Smooth muscle cell of the brain vasculature (primary cell): Measurements from ENCODE around the gene ARHGEF1.
"Not testable (repeated sequence)": the region's sequence is repeated elsewhere in the genome, so short reads cannot be mapped to it uniquely, and the experiment has no call there.

Source experiments
- DNase-seq: peaks from one replicate; pipeline ENCODE4 v3.0.0-alpha.2; 2012; ENCODE audit warnings: low read depth, low spot score

Gene ARHGEF1

DNA sequence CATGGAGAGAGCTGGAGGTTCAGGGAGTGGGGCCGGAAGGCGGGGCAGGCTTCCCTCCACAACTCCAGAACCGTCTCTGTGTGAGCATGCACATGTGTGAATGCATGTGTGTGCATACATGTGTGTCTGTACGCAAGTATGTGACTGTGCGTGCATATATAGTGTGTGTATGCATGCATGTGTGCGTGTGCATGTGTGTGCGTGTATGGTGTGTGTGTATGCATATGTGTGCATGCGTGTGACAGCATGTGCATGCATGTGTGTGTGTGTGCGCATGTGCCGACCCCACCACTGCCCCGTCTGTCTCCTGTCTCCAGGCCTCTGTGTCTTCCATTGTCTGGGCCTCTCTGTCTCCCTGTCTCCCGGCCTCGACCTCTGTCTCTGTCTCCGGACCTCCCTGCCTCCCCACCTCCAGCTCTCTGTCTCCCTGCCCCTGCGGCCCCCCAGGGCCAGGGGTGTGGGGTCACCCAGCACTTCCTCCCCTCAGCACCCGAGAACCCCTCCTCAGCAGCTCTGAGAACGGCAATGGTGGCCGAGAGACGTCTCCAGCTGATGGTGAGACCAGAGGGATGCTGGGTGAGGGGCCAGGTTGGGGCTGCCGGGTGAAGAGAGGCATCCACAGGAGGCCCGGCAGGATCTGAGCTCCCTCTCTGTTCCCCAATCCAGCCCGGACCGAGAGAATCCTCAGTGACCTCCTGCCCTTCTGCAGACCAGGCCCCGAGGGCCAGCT is 22.5 kb downstream of the ARHGEF1 start:
- DNase-seq = no peak

DNA sequence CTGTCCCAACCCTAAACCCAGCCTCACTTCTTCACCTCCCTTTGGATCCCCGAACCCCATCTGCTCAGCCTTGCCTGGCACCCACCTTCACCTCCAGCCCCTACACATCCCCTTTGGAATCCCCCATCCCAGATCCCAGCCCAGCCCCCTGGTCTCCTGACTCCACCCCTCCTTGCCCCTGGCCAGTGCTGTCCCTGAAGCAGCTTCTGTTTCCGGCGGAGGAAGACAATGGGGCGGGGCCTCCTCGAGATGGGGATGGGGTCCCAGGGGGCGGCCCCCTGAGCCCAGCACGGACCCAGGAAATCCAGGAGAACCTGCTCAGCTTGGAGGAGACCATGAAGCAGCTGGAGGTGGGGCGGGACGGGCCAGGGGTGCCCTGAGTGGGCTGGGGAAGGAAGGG is 23.3 kb downstream of the ARHGEF1 start:
- DNase-seq = no peak

DNA sequence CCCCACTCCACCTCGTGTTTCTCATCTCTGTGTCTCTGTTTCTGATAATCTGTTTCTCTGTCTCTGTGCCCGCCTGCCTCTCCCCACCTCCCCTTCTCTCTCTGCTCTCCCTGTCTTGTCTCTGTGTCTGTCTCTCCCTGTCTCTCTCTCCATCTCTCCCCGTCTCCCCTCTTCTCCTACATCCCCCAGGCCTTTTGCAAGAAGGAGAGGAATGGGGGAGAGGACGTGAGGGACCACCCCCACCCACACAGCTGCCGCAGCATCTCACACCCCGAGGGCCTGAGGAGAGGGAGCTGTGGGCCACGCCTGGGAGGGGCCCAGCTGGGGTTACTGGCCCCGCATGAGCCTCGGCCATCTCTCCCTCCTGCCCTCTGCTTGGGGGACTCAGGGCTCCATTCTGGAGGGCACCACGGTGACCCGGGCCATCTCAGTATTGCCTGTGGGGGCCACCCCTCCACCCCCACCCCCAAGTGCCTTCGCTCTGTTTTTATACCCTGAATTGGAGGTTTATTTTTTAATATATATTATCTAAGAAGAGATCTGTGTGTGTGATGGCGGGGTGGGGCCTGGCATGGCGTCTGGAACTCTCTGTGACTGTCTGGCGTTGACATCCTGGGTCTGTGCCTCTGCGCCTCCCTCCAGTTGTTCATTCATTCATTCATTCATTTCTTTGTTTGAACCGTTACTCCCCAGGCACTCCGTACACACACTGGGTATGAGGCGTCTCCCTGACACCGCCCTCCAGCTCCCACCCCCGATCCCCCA is 24.1 kb downstream of the ARHGEF1 start:
- DNase-seq = no peak

DNA sequence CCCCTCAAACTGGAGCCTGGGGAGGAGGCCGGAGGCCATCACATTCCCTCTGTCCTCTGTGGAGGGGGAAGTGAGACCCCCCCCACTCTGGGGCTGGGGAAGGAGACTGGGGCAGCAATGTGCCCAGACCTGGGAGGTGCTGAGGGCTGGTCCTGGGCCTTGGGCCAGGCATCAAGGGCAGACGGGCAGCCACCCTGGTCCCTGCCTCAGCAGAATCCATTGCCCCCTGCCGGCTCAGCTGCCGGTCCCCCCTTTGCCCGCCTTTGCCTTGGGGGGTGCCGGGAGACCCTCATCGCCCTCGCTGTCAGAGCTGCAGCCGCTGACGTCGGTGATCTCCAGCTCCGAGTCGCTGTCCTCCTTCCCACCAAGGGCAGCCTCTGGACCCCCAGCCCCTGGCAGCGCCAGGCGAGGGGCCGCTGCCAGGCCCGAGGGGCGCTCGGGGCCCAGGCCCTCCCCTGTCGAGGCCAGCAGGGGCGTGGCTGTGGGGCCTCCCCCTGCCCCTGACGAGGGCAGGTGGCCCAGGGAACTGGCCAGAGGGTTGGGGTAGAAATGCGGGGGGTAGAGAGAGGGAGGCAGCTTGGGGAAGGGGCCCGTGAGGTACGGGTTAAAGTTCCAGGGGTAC is 25.1 kb downstream of the ARHGEF1 start:
- no peak for DNase-seq

DNA sequence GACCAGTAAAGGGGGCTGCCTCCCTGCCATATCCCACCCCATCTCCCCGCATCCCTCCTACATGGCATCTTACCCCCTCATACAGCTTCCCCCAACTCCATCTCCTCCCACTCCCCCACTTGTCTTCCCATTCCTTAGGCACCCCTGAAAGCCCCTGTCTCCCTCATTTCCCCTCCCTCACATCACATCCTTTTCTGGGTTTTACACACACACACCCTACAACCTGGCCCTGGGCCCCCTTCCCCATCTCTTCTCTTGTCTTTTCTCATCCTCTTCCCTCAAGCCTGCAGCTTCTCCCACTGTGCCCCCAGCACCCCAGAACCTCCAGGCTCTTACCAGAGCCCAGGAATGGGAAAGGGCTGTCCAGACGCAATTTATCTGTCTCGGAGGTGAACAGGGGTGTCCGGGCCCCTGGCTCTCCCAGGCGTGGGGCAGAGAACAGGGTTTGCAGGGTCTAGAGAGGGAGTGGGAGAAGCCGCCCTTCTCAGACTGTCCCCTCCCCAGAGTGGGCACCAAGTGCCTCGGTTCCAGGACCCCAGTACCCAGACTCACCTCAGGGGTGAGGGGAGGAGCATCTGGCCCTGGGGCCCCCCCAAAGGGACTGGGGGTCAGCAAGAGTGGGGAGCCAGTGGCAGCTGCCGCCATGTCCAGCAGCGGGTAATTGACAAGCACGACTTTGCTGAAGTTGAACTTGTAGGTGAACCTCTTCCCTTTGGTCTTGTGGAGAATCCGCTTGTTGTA is 25.9 kb downstream of the ARHGEF1 start:
- DNase-seq = no peak

DNA sequence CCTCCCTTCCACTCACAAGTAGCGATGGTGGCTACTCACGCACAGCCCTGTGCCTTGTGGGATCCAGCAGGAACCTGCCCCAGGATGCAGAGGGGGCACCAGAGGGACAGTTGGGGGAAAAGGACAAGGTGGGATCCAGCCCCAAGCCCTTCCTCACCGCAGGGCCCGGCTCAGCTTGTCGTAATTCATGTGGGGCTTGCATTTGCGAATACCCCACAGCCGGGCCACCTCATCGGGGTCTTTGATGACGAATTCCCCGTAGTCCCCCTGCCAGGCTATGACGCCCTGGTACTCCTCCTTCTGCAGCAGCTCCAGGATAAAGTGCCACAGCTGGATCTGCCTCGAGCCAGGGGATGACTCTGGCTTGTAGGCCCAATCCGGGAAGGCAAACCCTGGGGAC is 26.7 kb downstream of the ARHGEF1 start:
- no peak for DNase-seq

DNA sequence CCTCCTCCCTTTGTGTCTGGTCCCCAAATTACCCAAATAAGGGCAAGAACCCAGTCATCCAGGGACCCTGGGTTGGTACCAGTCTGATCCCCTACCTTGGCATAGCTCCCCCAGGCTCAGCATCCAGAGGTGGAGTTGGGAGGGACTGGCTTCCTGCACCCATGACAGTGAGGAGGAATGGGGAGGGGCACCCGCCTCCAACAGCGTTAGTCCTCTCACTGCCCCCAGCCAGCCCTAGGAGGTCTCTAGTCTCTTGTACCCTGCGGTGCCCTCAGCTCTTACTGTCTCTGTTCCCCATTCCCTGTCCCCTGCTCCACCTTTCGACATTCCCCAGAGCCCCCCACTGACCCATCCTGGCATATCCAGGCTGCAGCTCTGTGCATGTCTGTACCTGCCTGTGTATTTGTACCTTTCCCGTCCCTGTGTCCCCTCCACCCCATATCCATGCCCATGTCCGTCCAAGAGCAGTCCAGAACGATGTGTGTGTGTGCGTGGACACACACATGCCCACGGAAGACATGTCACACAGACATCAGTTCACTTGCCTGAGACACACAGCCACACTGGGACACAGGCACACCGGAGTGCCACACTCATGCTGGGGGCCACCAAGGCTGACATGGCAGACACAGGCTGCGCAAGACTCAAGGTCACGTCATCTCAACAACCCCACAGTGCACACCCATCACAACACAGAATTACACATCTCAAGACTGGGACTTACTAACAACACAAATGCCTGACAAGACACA is 27.4 kb downstream of the ARHGEF1 start:
- DNase-seq = no peak

DNA sequence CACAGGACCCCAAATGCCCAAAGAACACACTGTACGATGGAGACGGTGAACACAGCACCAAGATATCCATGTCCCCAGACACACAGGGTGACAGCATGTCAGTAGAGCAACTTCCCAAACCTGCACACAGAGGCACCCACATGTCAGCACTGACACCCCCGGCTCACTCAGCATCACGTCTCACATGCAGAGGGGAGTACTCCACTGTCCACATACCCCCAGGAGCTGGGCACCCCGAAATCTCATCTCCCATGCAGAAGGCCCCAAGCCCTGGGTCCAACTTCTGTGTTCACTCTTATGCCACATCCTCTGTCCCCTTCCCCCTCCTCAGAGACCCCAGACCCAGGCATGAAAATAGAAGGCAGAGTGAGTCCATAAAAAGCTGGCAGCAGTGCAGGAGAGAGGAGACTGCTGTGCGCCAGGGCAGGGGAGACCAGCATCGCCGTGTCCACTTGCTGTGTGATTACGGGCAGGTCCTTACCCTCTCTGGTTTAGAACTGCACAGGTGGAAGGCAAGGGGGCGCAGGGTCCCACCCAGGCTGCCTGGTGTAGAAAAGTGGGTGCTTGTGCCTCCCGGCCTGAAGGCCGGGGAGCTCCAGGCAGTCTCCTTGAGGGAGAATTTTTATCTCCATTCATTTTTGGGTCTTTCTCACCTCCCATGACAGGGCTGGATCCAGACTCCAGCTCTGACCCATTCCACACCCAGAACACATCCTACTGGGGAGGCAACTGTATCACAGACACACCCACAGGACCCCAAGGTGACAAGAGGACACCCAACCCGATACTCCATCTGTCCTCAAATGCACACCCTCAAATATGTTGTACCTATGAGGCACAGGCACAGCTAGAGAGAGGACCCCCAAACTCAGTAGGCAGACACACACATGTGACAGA is 28.3 kb downstream of the ARHGEF1 start:
- DNase-seq = no peak

DNA sequence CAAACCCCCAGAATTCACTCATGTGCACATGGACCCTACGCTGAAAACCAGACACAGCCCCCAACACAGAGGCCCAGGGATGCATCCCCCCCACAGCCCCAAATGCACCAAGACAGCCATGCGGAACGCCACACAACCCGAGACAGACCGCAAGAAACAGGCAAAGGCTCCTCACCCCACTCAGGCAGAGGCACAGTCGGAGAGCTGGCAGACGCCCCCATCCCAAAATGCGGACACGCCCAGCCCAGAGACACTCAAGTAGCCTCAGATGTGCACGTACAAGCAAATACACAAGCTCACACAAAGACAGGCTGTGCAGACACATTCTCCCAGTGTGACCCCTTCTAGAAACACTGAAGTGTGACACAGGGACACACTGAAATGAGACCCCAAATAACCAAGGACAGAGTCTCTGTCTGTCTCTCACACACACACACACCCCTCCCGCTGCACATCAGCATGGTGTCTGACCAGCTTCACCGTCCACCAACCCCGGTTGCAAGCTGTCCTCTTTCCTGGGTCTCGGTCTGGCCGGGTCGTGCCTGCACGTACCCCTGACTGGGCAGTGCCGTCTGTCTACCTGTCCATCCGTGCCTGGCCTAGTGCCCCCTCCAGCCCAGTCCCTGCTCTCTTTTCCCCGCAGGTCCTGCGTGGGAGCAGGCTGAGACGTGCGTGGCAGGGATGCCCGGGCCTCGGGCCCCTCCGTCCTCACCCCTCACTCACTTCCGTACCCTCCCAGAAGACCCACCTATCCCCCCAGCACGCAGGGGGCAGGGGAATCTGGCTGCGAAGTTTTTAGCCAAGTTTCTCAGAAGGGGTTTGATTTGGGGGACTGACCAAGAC is 29.1 kb downstream of the ARHGEF1 start:
- DNase-seq = no peak

DNA sequence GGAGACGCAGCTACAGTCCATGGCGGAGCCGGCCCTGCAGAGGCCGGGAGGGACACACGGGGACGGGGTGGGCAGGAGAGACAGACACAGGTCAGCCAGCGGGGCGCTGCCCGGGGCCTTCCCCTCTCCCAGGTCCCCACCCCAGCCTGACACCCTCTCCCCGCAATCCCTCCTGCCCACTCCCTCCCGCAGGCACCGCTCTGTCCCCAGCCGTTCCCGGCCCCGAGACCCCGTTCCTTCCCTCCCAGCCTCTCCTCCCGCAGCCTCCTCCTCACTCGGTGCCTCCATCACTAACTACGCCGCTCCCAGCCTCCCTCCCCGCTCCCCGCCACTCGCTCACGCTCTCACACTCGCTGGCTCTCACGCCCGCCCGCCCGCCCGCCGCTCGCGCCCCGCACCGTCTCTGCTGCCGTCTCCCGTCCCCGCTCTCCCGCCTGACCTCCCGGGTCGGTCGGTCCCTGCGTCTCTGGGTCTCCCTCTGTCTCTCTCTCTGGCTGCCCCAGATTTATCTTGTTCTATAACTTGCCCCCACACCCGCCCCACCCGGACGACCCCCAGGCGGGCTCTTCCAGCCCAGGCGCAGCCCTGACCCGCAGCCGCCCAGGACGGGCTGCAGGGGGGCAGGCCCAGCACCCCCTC is 30.0 kb downstream of the ARHGEF1 start:
- no peak for DNase-seq

DNA sequence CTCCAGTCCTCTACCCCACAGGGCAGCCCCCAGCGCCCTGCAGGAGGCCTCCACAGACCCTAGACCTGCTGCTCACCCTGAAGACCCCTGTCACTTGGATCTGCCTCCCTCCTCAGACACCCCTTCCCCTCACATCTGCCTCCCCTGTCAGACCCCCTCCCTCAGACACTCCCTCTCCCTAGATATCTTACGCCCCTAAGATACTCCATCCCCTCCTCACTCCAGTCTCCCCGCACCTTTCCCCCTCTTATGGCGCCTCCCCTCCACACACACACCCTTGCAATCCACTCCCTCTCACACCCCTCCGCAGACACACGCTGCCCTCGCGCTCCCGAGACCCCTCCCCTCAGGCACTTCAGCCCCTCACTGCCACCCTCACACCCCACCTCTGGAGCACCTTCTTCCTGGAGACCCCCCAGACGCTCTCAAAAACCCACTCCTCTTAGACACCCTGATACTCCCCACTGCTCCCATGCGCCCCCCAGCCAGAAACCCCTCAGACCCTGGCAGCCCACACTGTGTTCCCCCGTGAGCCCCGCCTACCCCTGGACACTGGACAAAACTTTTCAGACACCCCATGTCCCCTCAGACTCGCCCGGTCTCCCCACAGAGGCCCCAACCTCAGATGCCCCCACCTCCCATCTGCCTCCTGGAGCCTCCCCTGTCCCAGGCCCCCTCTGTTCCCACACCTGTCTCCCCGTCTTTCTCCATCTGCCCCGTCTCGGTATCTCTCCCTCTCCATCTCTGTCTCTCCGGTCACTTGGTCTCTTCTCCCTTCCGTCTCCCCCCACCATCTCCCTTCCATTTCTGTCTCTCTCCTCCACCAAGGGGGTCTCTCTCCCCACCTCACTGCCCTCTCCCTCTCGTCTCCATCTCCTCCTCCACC is 30.8 kb downstream of the ARHGEF1 start:
- no peak for DNase-seq

DNA sequence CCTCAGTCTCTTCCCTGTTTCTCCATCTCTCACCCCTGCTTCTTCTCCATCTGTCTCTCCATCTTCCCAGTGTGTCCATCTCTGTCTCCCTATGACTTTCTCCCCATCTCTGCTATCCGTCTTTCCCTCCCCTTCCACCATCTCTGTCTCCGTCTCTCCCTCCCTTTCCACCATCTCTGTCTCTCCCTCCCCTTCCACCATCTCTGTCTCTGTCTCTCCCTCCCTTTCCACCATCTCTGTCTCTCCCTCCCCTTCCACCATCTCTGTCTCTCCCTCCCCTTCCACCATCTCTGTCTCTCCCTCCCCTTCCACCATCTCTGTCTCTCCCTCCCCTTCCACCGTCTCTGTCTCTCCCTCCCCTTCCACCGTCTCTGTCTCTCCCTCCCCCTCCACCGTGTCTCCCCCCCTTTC is 31.4 kb downstream of the ARHGEF1 start:
- DNase-seq = not testable (repeated sequence)

DNA sequence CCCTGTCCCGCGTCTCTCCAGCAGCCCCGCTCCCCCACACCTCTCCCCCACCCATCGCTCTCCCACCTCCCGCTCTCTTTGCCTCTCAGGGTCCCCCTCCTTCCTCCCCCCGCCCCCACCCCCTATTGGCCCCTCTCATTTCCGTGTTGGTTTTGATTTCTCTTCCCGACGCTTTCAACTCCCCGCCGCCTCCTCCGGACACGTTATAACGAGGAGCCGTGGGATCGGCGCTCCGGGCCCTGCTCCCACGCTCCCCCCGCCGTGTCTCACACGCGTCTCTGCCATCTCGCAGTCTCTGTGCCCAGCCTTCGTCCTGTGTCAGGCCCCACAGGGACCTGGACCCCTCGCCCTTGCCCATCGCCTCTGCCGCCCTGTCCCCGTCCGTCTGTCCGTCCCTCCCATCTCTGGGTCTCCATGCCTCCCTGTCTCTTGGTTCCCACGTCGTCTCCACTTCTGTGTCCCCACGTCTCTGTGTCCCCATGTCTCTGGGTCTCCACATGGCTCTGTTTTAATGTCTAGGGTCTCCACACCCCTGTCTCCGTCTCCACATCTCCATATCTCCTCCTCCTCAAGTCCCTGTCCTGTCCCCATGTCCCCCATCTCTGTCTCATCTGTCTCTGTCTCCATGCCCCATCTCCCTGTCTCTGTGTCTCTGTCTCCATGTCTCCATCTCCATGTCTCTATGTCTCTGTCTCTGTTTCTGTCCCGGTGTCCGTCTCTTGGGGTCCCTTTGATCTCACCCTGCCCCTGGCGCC is 32.2 kb downstream of the ARHGEF1 start:
- no peak for DNase-seq

DNA sequence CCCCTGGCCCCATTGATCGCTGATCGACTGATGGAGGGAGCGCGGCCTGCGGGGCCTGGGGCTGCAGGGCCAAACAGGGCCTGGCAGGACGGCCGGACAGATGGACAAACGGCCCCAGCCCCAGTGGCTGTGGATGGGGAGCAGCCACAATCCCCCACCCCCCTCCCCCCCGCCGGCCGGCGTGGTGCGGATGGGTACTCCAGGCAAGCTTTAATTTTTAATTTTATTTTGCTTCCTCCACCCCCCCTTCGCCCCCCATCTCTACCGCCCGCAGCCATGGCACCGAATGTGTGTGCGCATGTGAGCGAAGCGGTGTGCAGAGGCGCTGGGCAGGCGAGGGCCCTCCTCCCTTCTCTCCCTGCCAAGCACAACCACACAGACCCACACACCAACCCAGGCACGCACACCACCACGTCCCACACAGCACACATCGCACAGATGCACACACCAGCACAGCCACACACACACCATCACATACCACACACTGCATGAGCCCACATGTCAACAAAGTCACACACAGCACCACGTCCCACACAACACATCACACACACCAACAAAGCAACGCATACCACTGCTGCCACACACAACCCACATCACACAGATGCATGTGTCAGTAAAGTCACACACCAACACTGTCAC is 32.9 kb downstream of the ARHGEF1 start:
- no peak for DNase-seq

DNA sequence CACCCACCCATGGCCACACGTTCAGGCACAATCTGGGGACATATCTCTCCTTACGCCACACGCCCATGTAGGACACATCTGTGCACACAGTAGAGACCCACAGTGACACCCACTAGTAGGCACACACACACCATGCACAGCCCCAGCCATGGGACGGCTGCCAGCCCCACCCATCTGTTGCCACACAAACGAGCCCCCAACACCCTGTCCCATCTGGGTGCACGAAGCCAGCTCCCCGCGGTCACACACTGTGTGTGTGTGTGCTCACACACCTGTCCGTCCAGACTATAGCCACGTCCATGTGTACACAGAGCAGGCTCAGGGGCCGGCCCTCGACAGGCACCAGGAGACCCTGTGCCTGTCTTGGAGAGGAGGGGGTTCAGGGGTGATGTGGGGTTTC is 34.7 kb downstream of the ARHGEF1 start:
- DNase-seq = no peak

DNA sequence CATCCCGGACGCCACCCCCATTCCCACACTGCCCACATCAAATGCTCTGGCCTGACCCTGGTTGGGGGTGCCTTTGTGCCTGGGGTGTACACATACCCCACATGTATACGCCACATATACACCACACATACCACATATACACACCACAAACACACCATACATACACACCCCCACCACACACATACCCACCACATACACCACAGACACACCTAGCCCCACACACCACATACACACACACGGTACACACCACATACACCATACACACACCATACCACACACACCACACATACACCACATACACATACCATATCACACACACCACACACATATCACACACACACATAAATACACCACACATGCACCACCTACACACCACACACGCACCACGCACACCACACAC is 35.1 kb downstream of the ARHGEF1 start:
- no peak for DNase-seq
